ENCODE data around the gene WNT8B. TPM values are rescaled to one million over a fixed set of nuclear protein-coding genes. Genes with fewer than 3 reads are reported as not detected.

WNT8B gene
- total RNA-seq, 1 donor from 2014 or later, result not detected

Other genes with a start within 250 kb of the WNT8B start
- gene CHUK, start 233.4 kb upstream of the WNT8B start, total RNA-seq, result 10.3 TPM
- 13.0 TPM for gene CWF19L1, start 195.4 kb upstream of the WNT8B start, total RNA-seq
- gene BLOC1S2, start 176.3 kb upstream of the WNT8B start, total RNA-seq, result 18.2 TPM
- gene PKD2L1, start 132.8 kb upstream of the WNT8B start, total RNA-seq, result not detected
- 13.2 TPM for gene SCD, start 115.8 kb upstream of the WNT8B start, total RNA-seq
- 8.5 TPM for gene SEC31B, start 56.9 kb downstream of the WNT8B start, total RNA-seq
- gene NDUFB8, start 66.9 kb downstream of the WNT8B start, total RNA-seq, result 451 TPM
- 54.6 TPM for gene HIF1AN, start 72.9 kb downstream of the WNT8B start, total RNA-seq